Endothelial cell (in vitro differentiated cells): ENCODE results near the gene MAN2B2. TPM values are rescaled to one million over a fixed set of nuclear protein-coding genes. Genes with fewer than 3 reads are reported as not detected.

ENCODE experiments used
- DNase-seq: peaks from one replicate; pipeline ENCODE4 v3.0.0; 2021; ENCODE audit warnings: low spot score
- H3K27ac Mint-ChIP-seq: one replicate; pipeline ENCODE4 v1.8.0; 2021; ENCODE audit warnings: mixed read lengths, inconsistent platforms; ENCODE audit not compliant: unreplicated experiment
- H3K27me3 Mint-ChIP-seq: one replicate; pipeline ENCODE4 v1.8.0; 2021; ENCODE audit warnings: mild to moderate bottlenecking, moderate library complexity, mixed read lengths, inconsistent platforms; ENCODE audit not compliant: unreplicated experiment
- H3K36me3 Mint-ChIP-seq: one replicate; pipeline ENCODE4 v1.8.0; 2021; ENCODE audit warnings: mild to moderate bottlenecking, low read depth, mixed read lengths, inconsistent platforms; ENCODE audit not compliant: unreplicated experiment
- H3K4me1 Mint-ChIP-seq: one replicate; pipeline ENCODE4 v1.8.0; 2021; ENCODE audit warnings: mild to moderate bottlenecking, mixed read lengths, inconsistent platforms; ENCODE audit not compliant: unreplicated experiment
- H3K4me3 Mint-ChIP-seq: one replicate; pipeline ENCODE4 v1.8.0; 2021; ENCODE audit warnings: mild to moderate bottlenecking, mixed read lengths, inconsistent platforms; ENCODE audit not compliant: unreplicated experiment
- H3K9me3 Mint-ChIP-seq: one replicate; pipeline ENCODE4 v1.8.0; 2021; ENCODE audit warnings: mixed read lengths, inconsistent platforms; ENCODE audit not compliant: unreplicated experiment
- CTCF ChIP-seq: fragments of 200-600 bp; sonication (generic); IDR thresholded peaks from one replicate; pipeline ENCODE4 v1.5.0; 2021; ENCODE audit warnings: antibody characterized with exemption; ENCODE audit not compliant: unreplicated experiment
- total RNA-seq: library from RNA; stranded (reverse); fragmentation: NEBNext Ultra II Directional; extraction: Animal tissue kit (Norgen Biotek cat#: 25700); gene quantifications from one replicate; pipeline ENCODE4 v1.2.1, GENCODE V29; 2021; ENCODE audit not compliant: unreplicated experiment

MAN2B2 gene
- total RNA-seq, 1 donor from 2014 or later: 12.5 TPM

DNA sequence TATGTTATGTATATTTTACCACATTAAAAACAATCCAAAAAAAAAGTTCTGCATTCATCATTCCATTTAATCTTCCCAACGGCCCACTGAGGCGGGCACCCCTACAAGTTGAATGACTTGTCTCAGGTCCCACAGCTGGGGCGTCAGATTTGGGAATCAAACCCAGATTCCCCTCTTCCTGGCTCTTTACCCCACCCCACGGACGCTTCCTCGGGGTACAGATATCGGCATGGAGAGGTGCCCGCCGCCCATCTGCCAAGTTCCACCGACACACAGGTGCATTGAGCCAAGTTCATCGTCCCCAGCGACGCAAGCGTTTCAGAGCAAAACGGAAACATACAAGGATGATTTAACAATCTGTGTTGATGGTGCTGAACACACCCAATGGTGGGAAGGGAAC is 36.9 kb upstream of the MAN2B2 start:
- DNase-seq: no peak
- no peaks in the 10 kb centered on the region for H3K4me1 Mint-ChIP-seq
- no peak overlapping the region for H3K27ac Mint-ChIP-seq
- no peaks in the 10 kb centered on the region for H3K9me3 Mint-ChIP-seq
- no peaks in the 10 kb centered on the region for H3K27me3 Mint-ChIP-seq
- TF ChIP-seq CTCF: no peak
- H3K4me3 Mint-ChIP-seq: peak overlapping the region; percentile 19
- no peaks in the 10 kb centered on the region for H3K36me3 Mint-ChIP-seq

DNA sequence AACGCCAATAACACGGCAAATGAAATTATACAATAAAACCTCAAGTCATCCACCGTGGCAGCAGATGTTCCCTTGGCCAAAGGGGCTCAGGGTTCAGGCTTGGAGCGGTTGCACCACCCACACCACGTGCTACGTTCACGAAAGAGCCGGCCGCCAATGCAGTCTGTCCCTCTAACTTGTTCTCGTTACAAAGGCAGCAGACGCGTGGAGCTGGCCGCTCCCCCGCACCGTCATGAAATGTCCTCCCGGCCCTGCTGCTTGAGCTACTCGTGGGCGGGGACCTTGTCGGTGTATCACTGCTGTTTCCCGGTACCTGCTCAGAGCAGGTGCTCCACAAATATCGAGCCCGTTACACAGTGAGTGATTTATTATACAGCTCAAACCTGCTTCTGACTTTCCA is 36.4 kb upstream of the MAN2B2 start:
- DNase-seq: no peak
- TF ChIP-seq CTCF: no peak
- no peaks in the 10 kb centered on the region for H3K36me3 Mint-ChIP-seq
- H3K4me1 Mint-ChIP-seq: no peaks in the 10 kb centered on the region
- no peaks in the 10 kb centered on the region for H3K9me3 Mint-ChIP-seq
- no peaks in the 10 kb centered on the region for H3K27me3 Mint-ChIP-seq
- peak overlapping the region; percentile 19 for H3K4me3 Mint-ChIP-seq
- H3K27ac Mint-ChIP-seq: no peak overlapping the region

DNA sequence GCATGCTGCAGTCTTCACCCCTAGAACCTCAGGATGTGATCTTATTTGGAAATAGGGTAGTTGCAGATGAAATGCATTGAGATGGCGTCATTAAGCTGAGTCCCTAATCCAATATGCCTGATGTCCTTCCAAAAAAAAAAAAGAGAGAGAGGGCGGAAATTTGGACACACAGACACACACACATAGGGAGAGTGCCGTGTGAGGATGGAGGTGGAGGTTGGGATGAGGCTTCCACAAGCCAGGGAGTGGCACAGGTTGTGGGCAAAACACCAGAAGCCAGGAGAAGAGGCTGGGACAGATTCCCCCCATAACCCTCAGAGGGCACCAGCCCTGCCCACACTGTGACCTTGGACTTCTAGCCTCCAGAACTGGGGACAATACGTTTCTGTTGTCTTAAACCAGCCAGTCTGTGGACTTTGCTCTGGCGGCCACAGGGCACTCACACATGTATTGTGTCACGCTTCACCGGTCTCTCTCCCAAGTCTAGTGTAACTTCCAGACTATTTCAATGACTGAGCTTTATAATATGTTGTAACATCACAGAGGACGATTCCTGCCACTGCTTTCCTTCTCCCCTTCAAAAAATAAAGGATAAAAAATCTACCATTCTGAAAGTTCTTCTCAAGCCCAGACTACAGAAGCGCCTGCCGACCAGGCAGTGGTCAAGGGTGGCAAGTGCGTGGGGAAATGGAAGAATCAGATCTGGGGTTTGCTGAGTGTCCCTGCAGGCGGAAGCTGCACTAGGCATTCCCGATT is 35.8 kb upstream of the MAN2B2 start:
- H3K9me3 Mint-ChIP-seq: no peaks in the 10 kb centered on the region
- DNase-seq: no peak
- no peak for TF ChIP-seq CTCF
- no peaks in the 10 kb centered on the region for H3K36me3 Mint-ChIP-seq
- H3K27ac Mint-ChIP-seq: no peak overlapping the region
- H3K27me3 Mint-ChIP-seq: no peaks in the 10 kb centered on the region
- H3K4me1 Mint-ChIP-seq: no peaks in the 10 kb centered on the region
- no peak overlapping the region for H3K4me3 Mint-ChIP-seq

DNA sequence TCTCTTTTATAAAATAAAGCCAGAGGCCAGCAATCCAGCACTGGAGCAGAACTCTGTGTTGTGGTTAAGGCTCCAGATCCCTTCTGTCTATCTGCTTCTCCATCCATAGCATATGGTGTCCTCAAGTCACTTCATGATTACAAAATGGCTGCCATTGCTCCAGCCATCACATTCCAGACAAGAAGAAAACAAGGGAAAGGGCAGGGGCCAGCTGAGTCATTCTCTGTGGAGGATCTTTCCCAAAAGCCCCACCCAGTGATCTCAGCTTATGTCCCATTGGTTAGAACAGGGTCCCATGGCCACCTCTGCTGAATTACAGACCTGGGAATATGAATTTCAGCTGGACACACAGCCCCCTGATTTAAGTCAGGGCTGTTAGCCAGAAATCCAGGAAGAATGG is 34.1 kb upstream of the MAN2B2 start:
- H3K36me3 Mint-ChIP-seq: no peaks in the 10 kb centered on the region
- H3K27ac Mint-ChIP-seq: no peak overlapping the region
- no peak for TF ChIP-seq CTCF
- H3K27me3 Mint-ChIP-seq: no peaks in the 10 kb centered on the region
- DNase-seq: no peak
- H3K9me3 Mint-ChIP-seq: no peaks in the 10 kb centered on the region
- H3K4me3 Mint-ChIP-seq: no peak overlapping the region
- no peaks in the 10 kb centered on the region for H3K4me1 Mint-ChIP-seq

DNA sequence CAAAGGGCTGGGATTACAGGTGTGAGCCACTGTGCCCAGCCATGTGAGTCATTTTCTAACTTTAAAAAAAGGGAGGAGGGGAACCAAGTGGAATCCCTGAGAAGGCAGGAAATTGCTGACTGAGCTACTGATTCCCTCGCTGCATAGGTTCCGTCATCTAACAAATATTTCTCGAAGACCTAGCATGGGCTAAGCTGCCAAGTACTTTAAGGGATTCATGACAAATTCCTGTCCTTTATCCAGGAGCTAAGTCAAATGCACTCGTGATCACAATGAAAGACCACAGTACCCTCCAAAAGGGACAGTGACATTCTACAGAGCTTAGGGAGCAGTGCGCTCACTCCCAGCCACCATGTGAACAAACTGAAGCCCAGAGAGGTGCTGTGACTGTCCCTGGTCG is 33.2 kb upstream of the MAN2B2 start:
- Mint-ChIP-seq H3K4me3 (no peak overlapping the region), H3K27ac (no peak overlapping the region), H3K36me3 (no peaks in the 10 kb centered on the region), H3K4me1 (no peaks in the 10 kb centered on the region), H3K9me3 (no peaks in the 10 kb centered on the region), H3K27me3 (no peaks in the 10 kb centered on the region)
- DNase-seq: no peak
- TF ChIP-seq CTCF: no peak
